Activated T-helper 9 cell treated with anti-CD3 and anti-CD28 coated beads, Interleukin-2, amount 50 U/mL, for 16 hours (primary cell): Measurements from ENCODE around the gene GABPB1.

Experiments
- DNase-seq: peaks from one replicate; pipeline ENCODE4 v3.0.0-alpha.2; 2020; ENCODE audit warnings: low read depth

The GABPB1 gene

DNA sequence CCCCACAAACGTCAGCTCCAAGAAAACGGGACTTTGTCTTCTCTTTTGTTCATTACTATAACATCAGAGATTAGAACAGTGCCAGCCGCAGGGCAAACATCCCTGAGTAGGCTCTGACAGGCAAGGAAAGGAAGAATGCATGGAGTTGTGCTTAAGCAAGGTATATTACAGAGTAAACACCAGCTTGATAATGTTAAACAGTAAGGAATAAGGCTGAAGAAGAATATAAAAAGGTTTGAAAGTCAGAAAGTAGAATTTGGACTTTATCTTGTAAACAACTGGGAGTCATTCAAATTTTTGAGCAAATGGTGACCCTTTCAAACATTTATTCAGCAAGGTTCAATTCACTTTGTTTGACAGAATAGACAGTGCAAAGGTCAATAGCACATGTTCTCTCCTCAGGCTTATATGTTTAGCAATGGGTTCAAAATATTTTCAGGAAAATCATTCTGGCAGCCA, 11.0 kb downstream of the GABPB1 start:
- no peak for DNase-seq

- DNase-seq: no peak
Observed at GRCh38 chr15:50341616-50342136, 13.3 kb downstream of the GABPB1 start.

DNA sequence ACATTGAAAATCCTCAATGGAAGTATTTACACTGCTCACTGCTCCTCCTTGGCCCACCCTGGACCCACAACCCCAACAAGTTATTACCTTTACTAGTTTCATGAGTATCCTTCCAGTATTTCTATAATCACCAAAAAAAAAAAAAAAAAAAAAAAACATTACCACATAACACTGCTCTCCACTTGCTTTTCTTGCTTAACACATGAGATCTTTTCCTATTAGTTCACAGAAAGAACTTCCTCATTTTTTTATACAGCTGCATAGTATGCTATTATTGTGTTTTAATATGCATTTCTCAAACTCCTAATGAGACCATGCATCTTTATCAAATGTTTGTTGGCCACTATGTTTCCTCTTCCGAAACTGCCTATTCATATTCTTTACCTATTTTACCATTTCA, 14.6 kb downstream of the GABPB1 start:
- DNase-seq: no peak

- DNase-seq: no peak
Observed at GRCh38 chr15:50339717-50340116, 15.3 kb downstream of the GABPB1 start.

DNA sequence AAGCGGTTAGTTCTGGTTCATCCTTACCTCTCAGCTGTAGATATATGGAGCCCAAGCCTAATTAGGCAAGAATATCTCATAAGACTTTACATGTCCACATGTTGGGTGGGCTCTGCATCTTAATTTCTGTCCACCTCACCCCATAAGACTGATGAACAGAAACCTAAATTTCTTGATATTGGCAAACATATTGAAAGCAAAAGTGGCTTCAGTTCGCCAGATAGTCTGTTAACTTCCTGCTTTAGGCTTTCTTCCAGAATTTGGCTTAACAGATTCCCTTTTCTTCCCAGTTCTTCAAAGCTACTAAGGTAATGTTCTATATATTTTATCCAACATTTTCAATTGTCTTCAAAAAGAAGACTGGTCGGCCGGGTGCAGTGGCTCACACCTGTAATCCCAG, 19.7 kb downstream of the GABPB1 start:
- no peak for DNase-seq

DNA sequence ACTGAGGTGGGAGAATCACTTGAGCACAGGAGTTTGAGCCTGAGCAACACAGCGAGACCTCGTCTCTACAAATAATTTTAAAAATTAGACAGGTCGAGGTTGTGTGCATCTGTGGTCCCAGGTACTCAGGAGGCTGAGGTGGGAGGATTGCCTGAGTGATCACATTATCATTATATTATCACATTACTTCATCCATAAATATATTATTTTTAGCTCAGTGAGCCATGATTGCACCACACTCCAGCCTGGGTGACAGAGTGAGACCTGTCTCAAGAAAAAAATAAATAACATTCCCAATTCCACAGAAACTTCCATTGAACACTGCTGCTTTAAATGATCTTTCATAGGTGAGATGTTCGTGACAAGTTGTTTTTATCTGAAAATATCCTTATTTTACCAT, 21.8 kb downstream of the GABPB1 start:
- no peak for DNase-seq

DNA sequence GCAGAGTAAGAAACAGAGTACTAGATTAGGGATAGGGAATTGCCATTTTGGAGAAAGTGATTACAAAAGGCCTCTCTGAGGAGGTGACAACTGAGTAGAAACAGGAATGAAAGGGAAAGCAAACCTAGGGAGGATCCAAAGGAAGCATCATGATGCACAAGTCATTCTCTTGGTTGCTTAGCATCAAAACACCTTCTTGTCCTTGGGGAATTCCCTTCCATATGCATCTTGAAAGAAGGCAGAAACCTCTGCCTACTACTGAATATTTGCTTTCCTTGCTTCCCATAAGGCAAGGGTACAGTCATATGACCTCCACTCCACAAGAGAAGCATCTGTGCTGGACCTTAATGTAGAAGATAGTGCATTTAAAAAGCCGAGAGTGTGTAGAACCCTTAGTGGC, 24.1 kb downstream of the GABPB1 start:
- DNase-seq: no peak

DNA sequence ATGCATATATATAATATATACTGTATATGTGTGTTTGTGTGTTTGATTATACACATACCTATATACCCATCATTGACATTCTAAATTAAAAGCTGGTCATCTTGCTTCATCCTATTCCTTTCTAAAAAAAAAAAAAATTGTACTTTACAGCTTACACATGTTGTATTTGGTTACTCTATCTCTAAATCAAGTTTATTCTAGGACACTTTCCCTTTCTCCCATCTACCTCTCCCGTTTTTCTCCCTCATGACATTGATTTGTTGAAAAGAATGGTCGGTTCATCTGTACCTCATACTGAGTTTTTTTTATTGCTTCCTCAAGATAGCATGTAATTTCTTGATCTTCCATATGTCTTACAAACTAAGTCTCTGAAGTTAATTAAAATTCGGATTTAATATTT, 26.9 kb downstream of the GABPB1 start:
- no peak for DNase-seq

DNA sequence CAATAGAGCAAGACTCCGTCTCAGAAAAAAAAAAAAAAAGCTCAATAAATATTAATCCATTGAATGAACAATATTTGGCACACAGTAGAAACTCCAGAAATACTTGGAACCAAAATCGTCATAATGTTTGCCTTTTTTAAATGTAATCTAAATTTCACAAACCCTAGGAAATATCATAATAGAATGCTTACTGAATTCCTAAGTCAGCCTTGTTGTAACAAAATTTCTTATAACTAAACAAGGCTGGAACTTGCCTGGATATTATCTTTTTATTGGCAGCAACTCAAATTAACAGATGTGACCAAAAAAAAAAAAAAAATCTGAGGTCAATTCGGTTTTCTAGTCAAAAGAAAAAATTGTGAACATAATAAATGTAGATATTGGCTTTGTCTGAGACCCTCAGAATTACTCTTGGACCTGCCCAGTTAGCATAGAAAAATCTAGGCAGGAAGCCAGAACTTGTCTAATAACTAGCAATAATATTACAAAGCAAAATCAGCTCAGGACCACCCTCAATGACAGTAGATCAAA, 33.3 kb downstream of the GABPB1 start:
- DNase-seq: no peak

GRCh38 chr15:50320504-50320903, 34.5 kb downstream of the GABPB1 start:
- DNase-seq: no peak

GRCh38 chr15:50318697-50319096, 36.3 kb downstream of the GABPB1 start:
- DNase-seq: no peak

- DNase-seq: no peak
Observed at GRCh38 chr15:50315814-50316630, 39.0 kb downstream of the GABPB1 start.

DNA sequence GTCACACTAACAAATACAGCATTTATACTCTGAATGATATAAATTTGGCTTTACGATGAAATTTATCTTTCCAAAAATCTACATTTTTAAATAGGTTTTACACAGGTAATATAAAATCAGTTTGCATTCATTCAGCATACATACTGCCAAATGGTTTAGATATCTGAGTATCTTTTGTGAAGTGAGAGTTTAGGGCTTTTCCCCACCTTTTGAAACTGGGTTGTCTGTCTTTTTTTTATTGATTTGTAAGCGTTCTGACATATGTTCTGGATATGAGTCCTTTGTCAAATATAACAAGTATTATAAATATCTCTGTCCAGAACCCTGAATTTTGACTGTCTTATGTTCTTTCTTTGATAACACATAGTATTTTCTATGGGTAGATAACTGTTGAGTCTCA, 42.4 kb downstream of the GABPB1 start:
- no peak for DNase-seq

DNA sequence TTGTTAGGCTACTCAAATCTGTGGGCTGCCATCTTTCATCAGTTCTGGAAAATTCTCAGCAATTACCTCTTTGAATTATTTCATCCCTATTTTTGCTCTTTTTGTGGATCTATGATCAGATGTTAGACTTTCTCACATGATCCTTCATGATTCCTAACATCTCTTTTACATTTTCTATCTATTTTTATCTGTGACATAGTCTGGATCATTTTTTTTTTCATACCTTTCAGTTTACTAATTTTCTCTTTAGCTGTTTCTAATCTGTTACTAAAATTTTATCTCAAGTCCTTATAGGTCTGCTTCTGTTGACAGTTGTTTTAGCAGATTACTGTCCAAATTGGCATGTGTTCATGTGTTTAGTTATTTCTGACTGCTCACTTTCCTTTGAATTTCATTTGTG, 47.2 kb downstream of the GABPB1 start:
- DNase-seq: no peak

- DNase-seq: no peak
Observed at GRCh38 chr15:50304836-50305235, 50.2 kb downstream of the GABPB1 start.

GRCh38 chr15:50302581-50302980, 52.4 kb downstream of the GABPB1 start:
- DNase-seq: no peak

GRCh38 chr15:50298340-50298739, 56.7 kb downstream of the GABPB1 start:
- no peak for DNase-seq

DNA sequence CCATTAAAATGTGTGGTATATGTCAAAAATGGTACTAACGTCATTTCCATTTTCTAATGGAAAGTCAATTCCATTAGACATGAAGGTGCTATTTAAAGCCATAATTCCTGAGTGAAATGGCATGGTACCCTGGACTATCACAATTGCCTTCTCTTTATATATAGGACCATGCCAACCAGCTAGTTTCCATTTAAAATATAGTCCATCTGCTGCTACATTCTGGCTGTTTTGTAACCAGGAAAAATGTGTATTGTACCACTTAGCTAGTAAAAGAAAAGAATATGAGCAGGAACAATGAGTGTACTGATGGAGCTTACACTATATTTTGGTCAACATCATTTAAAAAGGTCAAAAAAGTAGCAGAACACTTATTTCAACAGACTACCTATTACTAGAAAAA, 59.0 kb downstream of the GABPB1 start:
- DNase-seq: no peak

- DNase-seq: no peak
Observed at GRCh38 chr15:50289749-50290148, 65.2 kb downstream of the GABPB1 start.

DNA sequence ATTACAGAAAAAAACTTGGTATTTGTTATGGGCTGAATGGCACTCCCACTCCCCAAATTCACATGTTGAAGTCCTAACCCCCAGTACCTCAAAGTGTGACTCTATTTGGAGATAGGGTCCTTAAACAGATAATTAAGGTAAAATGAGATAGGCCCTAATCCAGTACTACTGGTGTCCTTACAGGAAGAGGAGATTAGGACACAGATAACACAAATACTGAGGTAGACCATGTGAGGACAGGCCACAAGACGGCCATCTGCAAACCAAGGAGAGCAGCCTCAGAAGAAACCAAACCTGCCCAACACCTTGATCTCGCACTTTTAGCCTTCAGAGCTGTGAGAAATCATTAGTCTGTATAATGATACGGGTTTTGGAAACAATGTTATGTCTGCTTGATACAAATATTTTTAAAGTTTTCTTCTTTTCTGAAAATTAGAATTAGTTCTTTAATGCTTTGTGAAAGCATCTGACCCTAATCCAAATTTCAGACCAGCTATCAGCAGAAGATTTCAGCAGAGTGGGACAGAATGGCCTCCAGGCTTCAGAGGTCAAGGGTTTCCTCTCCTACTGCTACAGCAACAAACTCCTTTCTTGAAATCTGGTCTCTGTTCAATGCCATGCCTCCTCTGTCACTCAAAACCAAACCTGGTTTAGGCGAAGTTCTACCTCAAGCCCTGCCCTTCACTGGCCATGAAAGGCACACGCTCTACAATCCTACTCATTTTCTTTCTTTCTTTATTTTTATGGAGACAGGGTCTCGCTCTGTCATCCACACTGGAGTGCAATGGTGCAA, 67.5 kb downstream of the GABPB1 start:
- no peak for DNase-seq

GRCh38 chr15:50281427-50281826, 73.6 kb downstream of the GABPB1 start:
- DNase-seq: no peak

DNA sequence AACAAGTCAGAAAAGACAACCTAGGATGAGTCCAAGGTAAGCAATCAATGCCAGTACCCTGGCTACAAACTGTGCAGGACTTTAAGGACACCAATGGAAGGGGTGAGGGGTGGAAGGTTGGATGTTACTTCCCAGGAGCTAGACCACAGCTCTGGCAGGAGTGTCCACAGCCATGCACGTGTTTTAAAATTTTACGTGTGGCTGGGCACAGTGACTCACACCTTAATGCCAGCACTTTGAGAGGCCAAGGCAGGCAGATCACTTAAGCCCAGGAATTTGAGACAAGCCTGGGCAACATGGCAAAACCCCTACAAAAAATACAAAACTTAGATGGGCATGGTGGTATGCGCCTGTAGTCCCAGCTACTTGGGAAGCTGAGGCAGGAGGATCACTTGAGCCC, 74.7 kb downstream of the GABPB1 start:
- no peak for DNase-seq

- no peak for DNase-seq
Observed at GRCh38 chr15:50278496-50278895, 76.5 kb downstream of the GABPB1 start.
